HG02970 (cell line): ENCODE data around the gene PDE7B.
"Not testable (repeated sequence)": the region's sequence is repeated elsewhere in the genome, so short reads cannot be mapped to it uniquely, and the experiment has no call there.

Experiments used
- ATAC-seq: cut with Tn5 transposase; IDR thresholded peaks from one replicate; pipeline ENCODE4 v1.9.1; 2021; ENCODE audit warnings: mild to moderate bottlenecking, moderate library complexity, moderate number of reproducible peaks; ENCODE audit not compliant: unreplicated experiment, low FRiP score

The PDE7B gene

GRCh38 chr6:135842618-135843392, 8.7 kb upstream of the PDE7B start:
- ATAC-seq, result no peak

DNA sequence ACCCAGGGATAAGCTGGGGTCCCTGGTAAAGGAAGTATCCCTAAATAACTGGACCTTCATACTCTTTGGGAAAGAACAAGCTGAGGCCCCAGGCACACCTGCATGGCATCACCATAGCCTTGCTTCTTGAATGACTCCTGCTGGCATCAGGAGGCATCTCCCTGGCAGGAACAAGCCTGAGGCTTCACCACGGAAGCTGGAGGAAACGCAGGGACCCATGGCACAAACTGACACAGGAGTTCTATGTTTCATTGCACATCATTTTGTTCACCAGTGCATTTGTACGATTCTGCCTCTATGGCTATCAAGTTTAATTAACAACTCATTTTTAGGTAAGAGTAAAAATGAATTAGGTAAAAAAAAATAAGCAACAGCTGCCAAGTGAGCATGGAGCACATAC, 619 bp upstream of the PDE7B start:
- no peak for ATAC-seq

DNA sequence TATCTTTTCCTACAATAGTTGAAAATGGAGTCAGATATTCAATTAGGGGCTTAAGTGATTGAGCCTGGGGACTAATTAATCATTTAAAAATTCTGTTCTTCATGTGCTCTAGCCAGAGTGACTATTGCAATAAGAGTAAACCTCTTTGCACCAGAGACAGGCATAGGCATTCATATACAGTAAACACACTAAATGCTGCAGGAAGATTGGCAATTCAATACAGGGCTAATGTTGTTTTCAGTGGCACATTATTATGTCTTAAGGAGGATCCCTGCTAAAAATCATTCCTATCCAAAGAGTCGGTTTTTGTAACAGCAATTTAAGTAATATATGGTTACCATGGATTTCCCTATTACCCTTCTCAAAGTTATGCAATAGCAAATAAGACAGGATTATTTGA, 1.2 kb downstream of the PDE7B start:
- ATAC-seq, result no peak

DNA sequence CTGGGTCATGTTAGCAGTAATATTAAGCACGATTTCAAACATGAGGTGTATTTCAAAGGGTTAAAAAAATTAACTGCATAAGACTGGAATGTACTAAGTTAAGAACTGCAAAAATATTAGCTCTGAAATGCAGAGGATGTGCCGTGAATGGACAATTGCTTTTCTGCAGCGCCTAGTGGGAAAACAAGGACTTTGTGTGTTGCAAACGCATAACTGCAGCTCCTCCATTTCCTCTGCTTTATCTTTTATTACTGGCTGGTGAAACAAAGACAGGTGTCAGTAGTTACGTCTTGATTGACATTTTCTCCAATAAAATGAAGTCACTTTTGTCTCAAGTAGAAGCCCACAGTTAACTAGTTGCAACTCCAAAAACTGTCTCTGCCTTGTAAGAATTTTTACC, 1.7 kb downstream of the PDE7B start:
- no peak for ATAC-seq

DNA sequence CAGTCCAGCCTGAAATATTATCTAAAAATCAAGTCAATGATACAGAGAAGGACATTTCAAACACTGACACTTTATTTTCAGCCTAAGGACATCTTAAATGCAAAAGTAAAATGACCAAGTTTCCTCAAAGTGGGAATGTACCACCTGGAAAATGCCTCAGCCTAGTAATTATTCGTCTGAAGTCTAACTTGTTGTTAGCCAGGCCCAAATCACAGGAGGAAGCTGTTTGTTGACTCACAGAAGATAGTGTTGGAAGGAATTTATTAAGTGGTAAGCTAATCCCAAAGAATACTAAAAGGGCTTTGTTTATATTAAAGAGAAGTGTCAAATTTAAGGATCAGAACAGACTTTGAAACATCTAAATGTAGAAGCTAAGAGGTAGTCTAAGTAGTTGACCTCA, 2.5 kb downstream of the PDE7B start:
- ATAC-seq, result no peak

GRCh38 chr6:135854799-135855198, 3.3 kb downstream of the PDE7B start:
- ATAC-seq, result no peak

DNA sequence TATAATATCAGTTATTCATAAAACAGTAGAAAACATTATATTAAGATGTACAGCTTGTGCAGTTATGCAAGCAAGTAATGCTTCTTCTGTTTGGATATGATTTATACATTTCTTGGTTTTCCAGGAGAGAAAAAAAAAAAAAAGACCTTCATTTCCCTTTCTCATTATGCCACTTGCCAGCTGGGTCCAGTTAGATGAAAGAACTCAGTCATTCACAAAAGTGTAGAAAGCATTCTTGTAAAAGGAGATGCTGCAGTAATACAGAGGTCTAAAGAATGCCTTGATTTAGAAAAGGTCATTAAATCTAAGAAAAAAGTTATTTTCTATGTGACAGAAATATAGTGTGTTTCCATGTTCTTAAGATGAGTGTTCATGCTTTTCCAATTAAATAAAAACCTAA, 7.4 kb downstream of the PDE7B start:
- ATAC-seq, result no peak

DNA sequence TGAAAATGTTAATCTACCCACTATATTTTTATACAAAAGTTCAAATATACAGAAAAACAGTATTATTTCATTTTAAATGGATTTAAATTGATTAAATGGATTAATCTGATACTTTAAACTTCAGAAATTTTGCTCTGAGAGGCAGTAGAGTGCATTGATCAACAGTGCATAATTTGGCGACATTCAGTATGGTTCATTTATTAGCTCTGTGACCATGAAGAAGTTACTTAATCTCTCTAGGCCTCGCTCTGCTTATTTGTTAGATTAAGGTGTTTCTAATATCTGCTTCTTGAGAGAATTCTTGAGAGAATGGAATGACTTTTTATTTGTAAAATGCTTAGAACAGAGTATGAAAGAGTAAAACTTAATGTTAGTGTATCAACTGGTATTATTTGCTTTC, 8.9 kb downstream of the PDE7B start:
- ATAC-seq, result no peak

DNA sequence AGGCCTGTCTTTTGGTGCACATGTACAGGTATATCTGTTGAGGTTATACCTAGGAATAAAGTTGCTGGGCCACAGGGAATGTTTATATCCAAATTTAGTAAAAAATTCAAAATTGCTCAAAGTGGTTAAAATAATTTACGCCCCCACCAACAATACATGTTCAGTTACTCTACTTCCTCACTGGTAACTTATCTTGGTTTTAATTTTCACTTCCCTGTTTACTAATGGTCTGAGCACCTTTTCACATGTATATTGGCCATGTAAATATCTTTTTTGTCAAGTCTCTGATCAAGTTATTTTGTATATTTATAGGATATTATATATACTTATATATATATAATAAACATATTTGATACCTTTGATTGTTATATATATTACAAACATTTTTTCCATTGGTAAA, 9.7 kb downstream of the PDE7B start:
- no peak for ATAC-seq

GRCh38 chr6:135864929-135865328, 13.4 kb downstream of the PDE7B start:
- not testable (repeated sequence) for ATAC-seq

GRCh38 chr6:135866445-135867123, 15.1 kb downstream of the PDE7B start:
- no peak for ATAC-seq

GRCh38 chr6:135867332-135867731, 15.8 kb downstream of the PDE7B start:
- no peak for ATAC-seq

- ATAC-seq, result no peak
Measured at GRCh38 chr6:135869857-135870256, 18.4 kb downstream of the PDE7B start.

DNA sequence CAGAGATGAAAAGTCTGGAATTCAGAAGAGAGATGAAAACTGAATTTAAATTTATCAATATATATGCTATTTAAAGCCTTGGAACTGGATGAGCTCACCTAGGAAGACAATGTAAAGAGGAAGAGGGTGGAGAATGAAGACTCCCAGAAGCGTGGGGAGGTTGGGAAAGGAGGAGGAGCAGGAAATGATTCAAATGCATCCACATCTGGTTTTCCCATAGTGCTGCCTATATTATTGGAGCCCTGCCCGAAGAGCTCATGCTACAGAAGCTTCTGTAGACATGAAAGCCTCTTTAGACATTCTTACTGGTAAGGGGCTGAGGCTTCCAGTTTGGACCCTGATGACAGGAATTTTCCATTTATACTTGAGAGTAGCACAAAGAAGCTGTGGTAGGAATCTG, 19.2 kb downstream of the PDE7B start:
- no peak for ATAC-seq

DNA sequence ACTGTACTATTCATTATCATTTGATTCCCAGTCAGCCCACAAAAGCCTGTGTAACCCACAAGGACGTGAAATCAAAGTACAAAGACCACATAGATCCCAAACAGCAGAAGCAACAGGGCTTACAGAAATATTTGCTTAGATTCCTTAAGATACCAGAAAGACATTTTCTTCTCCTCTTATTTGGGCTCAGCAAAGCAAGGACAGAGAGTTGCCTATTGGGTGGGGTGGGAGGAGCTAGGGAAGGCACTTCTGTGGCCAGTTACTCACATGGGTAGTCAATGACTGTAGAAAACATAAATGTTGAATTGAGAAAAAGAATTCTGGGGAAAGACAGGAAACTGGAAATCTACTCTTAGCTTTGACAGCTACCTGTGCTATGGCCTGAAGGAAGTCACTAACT, 19.8 kb downstream of the PDE7B start:
- no peak for ATAC-seq

- ATAC-seq, result no peak
Measured at GRCh38 chr6:135871878-135872277, 20.4 kb downstream of the PDE7B start.

DNA sequence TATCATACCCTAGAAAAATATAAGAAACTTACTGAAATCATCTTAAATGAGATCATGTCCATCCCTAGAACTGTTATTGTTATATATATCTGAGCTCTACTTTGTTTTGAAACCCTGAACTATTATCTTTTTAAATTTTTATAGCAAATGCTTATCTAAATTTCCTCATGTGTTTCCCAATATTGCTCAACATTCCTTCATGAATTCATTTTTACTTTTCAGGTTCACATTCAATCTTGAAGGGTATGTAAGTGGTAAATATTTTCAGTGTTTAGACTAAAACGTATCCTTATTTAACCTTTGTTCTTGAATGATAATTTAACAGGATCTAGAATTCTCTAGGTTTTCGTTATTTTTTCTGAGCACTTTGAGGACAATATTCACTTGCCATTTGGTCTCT, 23.9 kb downstream of the PDE7B start:
- no peak for ATAC-seq

DNA sequence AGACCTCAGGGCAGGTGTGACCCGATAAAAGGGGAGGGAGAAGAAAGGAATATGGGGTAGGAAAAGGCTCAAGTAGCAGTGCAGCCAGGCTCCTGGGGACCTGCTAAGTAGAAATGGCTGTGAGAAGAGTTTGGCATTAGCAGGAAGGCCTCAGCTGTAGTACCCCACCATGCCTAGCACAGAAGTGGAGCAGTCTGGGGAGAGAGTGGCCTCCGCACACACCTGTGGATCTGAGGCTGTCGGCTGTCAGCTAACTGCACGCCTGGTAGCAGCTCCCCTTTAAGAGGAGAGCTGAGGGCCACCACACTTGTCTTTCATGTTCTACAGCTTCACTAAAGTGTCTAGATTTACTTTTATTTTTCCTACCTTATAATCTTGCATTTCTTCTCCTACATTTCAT, 24.6 kb downstream of the PDE7B start:
- ATAC-seq, result no peak

DNA sequence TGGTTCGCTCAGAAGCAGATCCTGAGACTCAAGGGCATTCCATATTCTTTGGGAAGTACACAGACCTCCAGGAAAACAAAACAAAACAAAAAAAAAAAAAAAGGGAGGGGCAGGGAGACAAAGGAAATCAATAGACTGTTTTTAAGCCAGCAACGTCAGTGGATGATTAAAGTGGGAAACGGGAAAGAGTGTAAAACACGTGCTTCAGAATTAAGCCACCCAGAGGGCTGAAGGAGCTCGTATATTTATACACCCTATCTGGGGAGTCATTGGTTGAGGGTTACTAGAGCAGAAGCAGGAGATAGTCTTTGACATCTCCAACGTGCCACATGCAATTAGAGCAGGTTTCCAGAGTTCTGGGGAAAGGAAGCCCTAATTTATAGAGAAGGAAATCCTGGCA, 26.2 kb downstream of the PDE7B start:
- ATAC-seq, result no peak

DNA sequence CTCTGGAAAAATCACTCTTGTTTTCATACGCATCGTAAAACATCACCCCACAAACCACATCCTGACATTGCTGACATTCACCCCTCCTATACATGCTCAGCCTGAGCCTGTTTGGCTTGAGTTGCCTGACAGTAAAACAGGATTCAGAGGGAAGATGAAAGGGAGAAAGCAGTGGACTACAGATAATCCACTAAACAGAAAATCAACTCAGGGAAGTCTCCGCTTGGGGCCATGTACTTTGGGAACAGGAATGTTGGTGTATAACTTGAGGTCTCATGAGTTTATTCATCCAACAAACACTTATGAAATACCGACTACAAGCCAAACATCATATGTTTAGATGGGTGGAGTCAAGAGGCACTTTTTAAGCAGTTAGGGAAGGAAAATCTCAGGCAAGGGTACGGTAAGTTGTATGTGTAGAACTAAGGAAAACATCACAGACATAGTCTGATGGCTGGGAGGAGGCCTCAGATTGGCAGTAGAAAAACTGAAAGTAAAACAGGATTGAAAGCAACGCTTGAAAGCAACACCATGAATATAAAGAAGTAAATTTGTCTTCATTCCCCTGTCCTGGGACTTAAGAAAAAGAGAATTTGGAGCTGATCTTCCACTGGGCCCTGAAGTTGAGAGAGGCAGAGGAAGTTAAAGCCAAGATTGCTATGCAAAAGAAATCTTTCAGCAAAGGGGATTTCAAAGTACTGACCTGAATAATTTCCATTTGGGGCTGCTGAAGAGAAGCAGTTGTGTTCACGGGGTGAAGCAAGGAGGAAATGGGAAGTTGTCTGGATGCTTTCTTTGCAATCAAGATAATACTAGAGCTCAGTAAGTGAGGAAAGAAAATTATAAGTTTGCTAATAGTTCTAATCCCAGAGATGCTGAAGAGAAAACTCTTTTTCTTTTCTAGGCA, 28.8 kb downstream of the PDE7B start:
- ATAC-seq, result peak; percentile 88

- ATAC-seq, result no peak
Measured at GRCh38 chr6:135883045-135883444, 31.5 kb downstream of the PDE7B start.
